SK-N-SH treated with all-trans-retinoic acid at 6 μM for 48 hours (cell line): ENCODE results near the gene DIAPH1.

ENCODE experiments used
- ATAC-seq: fragments of 200-7000 bp; cut with Tn5 transposase; 3 replicates; pipeline ENCODE4 v1.9.1; 2020; ENCODE audit warnings: mild to moderate bottlenecking, moderate library complexity
- BACH2 ChIP-seq: fragments of 250-450 bp; sonication (Bioruptor Pico); IDR thresholded peaks from 2 replicates; pipeline ENCODE4 v1.9.0; 2021; ENCODE audit warnings: mild to moderate bottlenecking, borderline replicate concordance
- CREB5 ChIP-seq: fragments of 250-450 bp; sonication (Bioruptor Pico); IDR thresholded peaks from 2 replicates; pipeline ENCODE4 v1.5.1; 2020; ENCODE audit warnings: low read depth, mild to moderate bottlenecking, moderate library complexity
- CSDC2 ChIP-seq: fragments of 250-450 bp; sonication (Bioruptor Pico); IDR thresholded peaks from 2 replicates; pipeline ENCODE4 v1.5.0; 2020; ENCODE audit warnings: mild to moderate bottlenecking, moderate library complexity
- CSRNP3 ChIP-seq: fragments of 250-450 bp; sonication (Bioruptor Pico); IDR thresholded peaks from 2 replicates; pipeline ENCODE4 v1.5.1; 2021; ENCODE audit warnings: mild to moderate bottlenecking, moderate library complexity
- ESRRG ChIP-seq: fragments of 250-450 bp; sonication (Bioruptor Pico); IDR thresholded peaks from 2 replicates; pipeline ENCODE4 v1.6.1; 2021; ENCODE audit warnings: mild to moderate bottlenecking
- GLIS3 ChIP-seq: fragments of 250-450 bp; sonication (Bioruptor Pico); IDR thresholded peaks from 2 replicates; pipeline ENCODE4 v1.5.0; 2020; ENCODE audit warnings: mild to moderate bottlenecking, moderate library complexity
- ISL1 ChIP-seq: fragments of 250-450 bp; sonication (Bioruptor Pico); IDR thresholded peaks from 2 replicates; pipeline ENCODE4 v2.1.2; 2022; ENCODE audit warnings: mild to moderate bottlenecking, moderate library complexity
- OSR1 ChIP-seq: fragments of 250-450 bp; sonication (Bioruptor Pico); IDR thresholded peaks from 2 replicates; pipeline ENCODE4 v1.8.0; 2022; ENCODE audit warnings: moderate library complexity, mild to moderate bottlenecking, inconsistent platforms
- POU6F1 ChIP-seq: fragments of 250-450 bp; sonication (Bioruptor Pico); IDR thresholded peaks from 2 replicates; pipeline ENCODE4 v1.8.0; 2021; ENCODE audit warnings: low read depth, mild to moderate bottlenecking, moderate library complexity, borderline replicate concordance
- PPARA ChIP-seq: fragments of 250-450 bp; sonication (Bioruptor Pico); IDR thresholded peaks from 2 replicates; pipeline ENCODE4 v1.5.0; 2020; ENCODE audit warnings: mild to moderate bottlenecking, borderline replicate concordance
- RARB ChIP-seq: fragments of 250-450 bp; sonication (Bioruptor Pico); IDR thresholded peaks from 2 replicates; pipeline ENCODE4 v1.8.0; 2021; ENCODE audit warnings: mild to moderate bottlenecking, moderate library complexity
- TCF4 ChIP-seq: fragments of 250-450 bp; sonication (Bioruptor Pico); IDR thresholded peaks from 2 replicates; pipeline ENCODE4 v1.8.0; 2021; ENCODE audit warnings: mild to moderate bottlenecking, moderate library complexity, borderline replicate concordance
- ZFP3 ChIP-seq: fragments of 250-450 bp; sonication (Bioruptor Pico); IDR thresholded peaks from 2 replicates; pipeline ENCODE4 v1.5.0; 2020; ENCODE audit warnings: mild to moderate bottlenecking, moderate library complexity
- ZFP30 ChIP-seq: fragments of 450-650 bp; formaldehyde crosslinking; IDR thresholded peaks from 2 replicates; pipeline ENCODE4 v1.5.0; 2022; ENCODE audit warnings: mild to moderate bottlenecking, moderate library complexity
- ZNF565 ChIP-seq: fragments of 450-650 bp; formaldehyde crosslinking; conservative IDR thresholded peaks from 2 replicates; pipeline ENCODE4 v1.5.0; 2020; ENCODE audit warnings: low read depth, mild to moderate bottlenecking, moderate library complexity
- ZNF8 ChIP-seq: fragments of 450-650 bp; formaldehyde crosslinking; IDR thresholded peaks from 2 replicates; pipeline ENCODE4 v1.5.0; 2020; ENCODE audit warnings: mild to moderate bottlenecking, moderate library complexity
- TF ChIP-seq, protein P1 (sequence below): fragments of 250-450 bp; sonication (Bioruptor Pico); IDR thresholded peaks from 2 replicates; pipeline ENCODE4 v1.5.0; 2020; ENCODE audit warnings: mild to moderate bottlenecking, moderate library complexity

Gene DIAPH1

DNA sequence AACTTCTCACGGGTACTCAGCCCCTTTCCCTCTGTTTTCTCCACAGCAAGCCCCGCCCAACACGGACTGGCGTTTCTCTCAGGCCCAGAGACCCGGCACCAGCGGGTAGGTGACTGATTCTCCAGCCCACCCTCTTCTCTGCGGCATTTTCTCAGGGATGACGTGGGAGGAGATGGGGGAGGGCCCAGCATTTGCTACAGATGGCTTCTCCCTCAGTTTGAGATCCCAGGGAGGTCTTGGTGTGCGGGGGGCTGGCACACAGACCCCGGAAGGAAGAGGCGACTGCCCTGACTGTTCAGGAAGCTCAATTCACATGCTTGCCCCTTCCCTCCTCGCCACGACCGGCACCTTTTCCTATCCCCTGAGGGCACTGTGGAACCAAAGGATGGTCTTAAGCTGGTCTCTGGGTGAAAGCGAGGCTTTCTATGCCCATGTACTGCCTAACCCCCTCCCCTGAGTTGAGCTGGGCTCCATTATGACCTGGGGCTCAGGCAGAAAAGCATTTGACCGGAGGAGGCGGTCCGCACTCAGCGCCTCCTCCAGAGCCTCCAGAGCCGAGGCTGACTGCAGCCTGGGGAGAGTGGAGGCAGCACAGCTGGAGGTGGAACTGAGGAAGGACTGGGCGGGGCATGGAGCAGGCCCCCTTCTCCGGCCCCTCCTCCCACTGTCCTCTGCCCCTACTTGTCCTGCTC lies 123.9 kb downstream of the DIAPH1 start:
- TF ChIP-seq ZFP30 (CRISPR knock-in tag): no peak
- TF ChIP-seq PPARA (CRISPR knock-in tag): no peak
- TF ChIP-seq TCF4 (CRISPR knock-in tag): no peak
- no peak for TF ChIP-seq CREB5 (CRISPR knock-in tag)
- no peak for TF ChIP-seq CSDC2
- no peak for ATAC-seq

DNA sequence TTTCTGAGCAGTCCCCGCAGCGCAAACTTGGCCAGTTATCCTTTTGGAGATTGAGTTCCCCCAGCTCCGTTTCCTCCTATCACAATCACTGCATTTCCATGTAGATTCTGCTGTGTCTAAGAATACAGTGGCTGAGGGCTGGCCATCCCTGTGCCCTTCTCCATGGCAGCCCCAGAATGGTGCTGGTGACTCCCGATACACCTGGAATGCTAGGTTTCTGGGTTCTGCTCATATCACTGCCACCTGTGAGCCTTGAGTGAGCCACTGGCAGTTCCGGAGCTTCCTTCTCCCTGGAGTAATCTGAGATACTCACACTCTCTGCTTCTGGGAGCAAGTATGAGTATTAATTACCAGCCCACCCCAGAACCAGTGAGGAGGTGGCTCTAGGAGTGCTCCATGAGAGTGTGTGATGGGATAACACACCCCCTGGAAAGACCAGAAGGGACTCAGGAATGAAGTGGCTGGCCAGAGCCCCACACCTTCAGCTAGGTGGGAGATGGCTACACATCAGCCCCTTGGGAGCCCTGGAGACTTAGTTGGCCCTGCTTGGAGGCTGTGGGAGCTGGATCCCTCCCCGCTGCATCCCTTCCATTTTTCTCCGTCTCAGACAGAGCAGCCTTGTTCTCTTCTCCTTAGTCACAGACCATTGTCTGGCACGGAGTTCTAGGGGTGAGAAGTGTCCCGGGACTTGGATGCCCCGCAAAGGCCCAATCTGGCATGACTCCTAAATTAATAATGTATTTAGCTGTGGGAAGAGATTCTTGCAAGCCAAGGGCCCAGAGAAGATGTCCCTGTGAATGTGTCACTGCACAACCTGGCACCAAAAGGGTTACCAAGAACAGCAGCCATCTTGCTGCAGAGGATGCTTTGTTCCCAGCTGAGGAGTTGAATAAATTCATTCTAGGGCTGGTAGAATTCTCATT lies 125.0 kb downstream of the DIAPH1 start:
- TF ChIP-seq ISL1 (CRISPR knock-in tag) (no peak), RARB (CRISPR knock-in tag) (no peak), CSDC2 (no peak), CREB5 (CRISPR knock-in tag) (no peak), CSRNP3 (CRISPR knock-in tag) (no peak), ZNF8 (CRISPR knock-in tag) (no peak), POU6F1 (CRISPR knock-in tag) (no peak), PPARA (CRISPR knock-in tag) (no peak), OSR1 (no peak), BACH2 (no peak), GLIS3 (CRISPR knock-in tag) (no peak), ESRRG (CRISPR knock-in tag) (no peak), ZNF565 (CRISPR knock-in tag) (no peak), ZFP3 (no peak), ZFP30 (CRISPR knock-in tag) (no peak)
- TF ChIP-seq, protein P1, sequence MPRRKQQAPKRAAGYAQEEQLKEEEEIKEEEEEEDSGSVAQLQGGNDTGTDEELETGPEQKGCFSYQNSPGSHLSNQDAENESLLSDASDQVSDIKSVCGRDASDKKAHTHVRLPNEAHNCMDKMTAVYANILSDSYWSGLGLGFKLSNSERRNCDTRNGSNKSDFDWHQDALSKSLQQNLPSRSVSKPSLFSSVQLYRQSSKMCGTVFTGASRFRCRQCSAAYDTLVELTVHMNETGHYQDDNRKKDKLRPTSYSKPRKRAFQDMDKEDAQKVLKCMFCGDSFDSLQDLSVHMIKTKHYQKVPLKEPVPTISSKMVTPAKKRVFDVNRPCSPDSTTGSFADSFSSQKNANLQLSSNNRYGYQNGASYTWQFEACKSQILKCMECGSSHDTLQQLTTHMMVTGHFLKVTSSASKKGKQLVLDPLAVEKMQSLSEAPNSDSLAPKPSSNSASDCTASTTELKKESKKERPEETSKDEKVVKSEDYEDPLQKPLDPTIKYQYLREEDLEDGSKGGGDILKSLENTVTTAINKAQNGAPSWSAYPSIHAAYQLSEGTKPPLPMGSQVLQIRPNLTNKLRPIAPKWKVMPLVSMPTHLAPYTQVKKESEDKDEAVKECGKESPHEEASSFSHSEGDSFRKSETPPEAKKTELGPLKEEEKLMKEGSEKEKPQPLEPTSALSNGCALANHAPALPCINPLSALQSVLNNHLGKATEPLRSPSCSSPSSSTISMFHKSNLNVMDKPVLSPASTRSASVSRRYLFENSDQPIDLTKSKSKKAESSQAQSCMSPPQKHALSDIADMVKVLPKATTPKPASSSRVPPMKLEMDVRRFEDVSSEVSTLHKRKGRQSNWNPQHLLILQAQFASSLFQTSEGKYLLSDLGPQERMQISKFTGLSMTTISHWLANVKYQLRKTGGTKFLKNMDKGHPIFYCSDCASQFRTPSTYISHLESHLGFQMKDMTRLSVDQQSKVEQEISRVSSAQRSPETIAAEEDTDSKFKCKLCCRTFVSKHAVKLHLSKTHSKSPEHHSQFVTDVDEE (CRISPR knock-in tag): no peak
- ATAC-seq: peak; percentile 59

DNA sequence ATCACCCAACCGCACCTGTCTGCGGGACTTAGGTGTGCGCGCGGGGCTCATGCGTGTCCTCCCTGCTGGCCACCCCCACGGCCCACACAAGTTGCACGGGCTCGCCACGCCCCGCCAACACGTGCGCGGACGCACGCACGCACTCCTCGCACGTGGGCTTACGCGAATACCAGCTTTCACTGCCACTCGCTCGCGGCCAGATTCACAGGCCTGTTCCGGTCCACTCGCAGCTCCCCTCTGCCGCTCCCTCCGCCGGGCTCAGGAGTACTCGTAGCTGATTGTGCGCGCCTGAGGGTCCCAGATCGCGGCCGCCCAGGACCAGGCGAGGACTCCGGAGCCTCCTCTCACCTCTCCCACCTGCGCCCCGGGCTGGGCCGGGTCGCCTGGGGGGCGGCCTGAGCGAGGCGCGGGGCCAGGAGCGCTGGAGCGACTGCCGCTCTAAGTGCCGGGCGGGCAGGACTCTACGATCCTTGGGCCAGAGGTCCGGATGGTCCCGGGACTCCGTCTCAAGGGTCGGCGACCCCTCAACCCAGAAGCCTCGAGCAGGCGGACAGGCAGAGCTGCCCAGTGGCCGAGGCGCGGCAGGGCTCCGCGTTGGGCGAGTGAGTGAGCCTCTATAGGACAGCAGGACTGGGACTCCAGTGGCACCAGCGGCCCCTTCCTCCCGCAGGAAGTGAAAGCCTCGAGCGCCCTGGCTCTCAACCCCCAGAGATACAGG lies 126.5 kb downstream of the DIAPH1 start:
- TF ChIP-seq CREB5 (CRISPR knock-in tag) (no peak), ZFP30 (CRISPR knock-in tag) (no peak), TCF4 (CRISPR knock-in tag) (no peak), RARB (CRISPR knock-in tag) (no peak), ZNF8 (CRISPR knock-in tag) (no peak), ZNF565 (CRISPR knock-in tag) (no peak), ZFP3 (no peak)
- ATAC-seq: no peak
